Stimulated activated CD4-positive, alpha-beta T cell treated with anti-CD3 and anti-CD28 coated beads, Interleukin-4, amount 100 ng/mL, for 1 hour (primary cell): Measurements from ENCODE around the gene MAP3K3.

Source experiments
- DNase-seq: peaks from one replicate; pipeline ENCODE4 v3.0.0-alpha.2; 2020

MAP3K3 gene

DNA sequence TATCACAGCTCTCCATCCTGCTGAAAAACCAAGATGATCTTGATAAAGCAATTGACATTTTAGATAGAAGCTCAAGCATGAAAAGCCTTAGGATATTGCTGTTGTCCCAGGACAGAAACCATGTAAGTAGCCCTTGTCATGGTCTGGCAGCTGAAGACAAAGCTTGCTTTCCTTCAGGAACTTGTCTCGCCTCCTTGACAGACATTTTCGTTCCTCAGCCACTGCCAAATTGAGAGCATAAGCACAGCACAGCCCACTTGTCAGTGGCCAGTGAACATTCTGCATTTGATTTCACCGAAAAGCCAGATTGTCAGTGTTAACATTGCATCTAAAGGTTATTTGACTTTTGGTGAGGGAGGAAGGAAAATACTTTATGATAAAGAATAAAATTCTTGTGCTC is 35.6 kb downstream of the MAP3K3 start:
- DNase-seq, result no peak

- no peak for DNase-seq
Observed at GRCh38 chr17:63658366-63658765, 36.1 kb downstream of the MAP3K3 start.

DNA sequence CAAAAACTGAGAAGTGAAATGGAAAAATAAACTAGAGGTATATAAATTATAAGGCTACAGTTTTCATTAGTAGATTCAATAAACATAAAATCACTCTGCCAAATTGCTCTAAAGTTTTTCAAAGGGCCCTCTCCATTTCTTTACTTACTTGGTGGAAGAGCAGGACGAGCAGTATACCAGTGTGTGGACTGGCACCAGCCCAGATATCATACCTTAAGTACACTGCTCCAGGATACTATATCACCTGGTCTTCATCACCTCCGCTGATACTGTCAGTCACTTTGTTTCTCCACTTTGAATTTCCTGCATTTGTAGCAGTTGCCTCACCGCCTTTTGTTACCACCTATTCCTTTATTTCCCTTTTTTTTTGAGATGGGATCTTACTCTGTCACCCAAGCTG is 37.6 kb downstream of the MAP3K3 start:
- DNase-seq, result no peak

DNA sequence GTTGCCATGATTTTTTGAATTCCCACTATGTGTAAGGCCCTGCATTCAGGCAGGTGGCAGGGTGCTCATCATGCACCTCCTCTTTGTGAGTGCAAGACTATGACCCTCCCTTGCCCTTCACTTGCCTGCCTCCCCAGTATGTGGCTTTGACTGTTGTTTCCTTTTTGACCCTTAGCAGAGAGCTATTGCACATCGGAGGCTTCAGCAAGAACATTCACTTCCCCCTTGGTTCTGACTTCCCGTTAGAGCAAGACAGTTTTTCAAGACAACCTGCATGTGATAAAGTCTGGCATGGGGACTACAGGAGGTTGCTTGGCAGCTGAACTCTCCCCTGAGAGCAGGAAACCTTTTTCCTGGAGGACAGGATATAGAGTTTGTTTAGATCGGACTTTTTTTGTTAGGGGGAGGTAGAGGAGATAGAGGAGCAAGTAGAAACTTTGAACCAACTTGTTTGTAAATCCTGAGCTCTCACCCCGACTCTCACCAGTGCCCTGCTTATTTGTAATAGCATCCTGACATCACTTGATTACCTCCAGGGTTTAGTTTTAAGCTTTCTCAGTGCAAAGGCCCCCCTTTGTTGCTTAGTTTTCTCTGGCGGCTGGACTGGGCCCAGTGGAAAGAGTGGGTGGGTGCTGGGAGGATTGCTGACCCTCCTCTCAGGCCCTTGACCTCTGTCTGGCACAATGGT is 43.5 kb downstream of the MAP3K3 start:
- DNase-seq, result no peak

DNA sequence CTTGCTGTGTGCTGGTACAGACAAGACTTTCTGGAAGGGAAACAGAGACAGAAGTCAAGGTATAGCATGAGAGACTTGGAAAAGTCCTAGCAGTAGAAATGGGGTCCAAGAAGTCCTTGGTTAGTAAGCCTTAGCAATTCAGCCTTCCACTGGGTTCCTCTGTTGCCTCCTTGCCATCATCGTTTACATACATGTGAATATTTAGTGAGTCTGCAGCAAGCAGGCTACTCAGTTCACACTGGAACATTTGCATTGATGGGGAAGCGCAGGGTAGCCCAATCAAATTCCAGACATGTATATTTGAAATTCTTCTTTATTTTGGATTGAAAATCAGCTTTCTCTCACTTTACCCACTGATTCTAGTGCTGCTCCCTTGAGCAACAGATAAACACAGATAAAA is 50.6 kb downstream of the MAP3K3 start:
- DNase-seq, result no peak

GRCh38 chr17:63675231-63675606 is 53.0 kb downstream of the MAP3K3 start:
- no peak for DNase-seq

- no peak for DNase-seq
Observed at GRCh38 chr17:63675607-63676546, 53.7 kb downstream of the MAP3K3 start.

DNA sequence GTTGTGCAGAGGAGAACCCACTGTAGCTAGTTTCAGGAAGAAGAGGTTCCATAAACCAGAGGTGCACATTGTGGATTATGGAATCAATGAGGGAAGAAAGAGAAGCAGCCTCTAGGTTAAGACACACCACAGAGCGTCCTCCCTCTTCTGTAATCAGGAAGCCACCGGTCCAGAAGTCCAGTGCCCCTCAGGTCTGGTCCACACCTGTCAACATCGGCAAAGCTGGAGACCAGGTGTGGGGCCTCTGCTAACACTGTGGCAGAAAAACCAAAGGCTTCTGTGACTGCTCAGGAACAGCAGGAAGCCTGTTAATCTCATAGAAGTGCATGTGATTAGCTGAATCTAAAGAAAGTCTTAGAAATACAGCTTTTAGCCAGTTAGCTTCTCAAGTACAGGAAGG is 54.4 kb downstream of the MAP3K3 start:
- DNase-seq, result no peak

DNA sequence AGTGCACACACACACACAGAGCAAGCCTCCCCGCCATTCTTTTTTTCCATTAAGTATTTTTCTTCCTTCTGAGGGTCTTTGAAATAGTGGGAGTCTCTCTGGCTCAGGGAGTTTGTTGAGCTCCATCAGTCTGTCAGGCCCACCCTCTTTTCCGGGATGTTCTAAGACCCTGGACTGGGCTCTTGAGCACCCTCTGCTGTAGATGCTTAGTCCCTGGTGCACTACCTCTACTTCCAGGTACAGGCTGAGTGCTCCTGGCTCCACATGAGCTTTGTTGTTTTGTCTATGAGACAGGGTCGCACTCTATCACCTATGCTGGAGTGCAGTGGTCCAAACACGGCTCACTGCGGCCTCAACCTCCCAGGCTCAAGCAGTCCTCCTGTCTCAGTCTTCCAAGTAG is 57.0 kb downstream of the MAP3K3 start:
- DNase-seq, result no peak

DNA sequence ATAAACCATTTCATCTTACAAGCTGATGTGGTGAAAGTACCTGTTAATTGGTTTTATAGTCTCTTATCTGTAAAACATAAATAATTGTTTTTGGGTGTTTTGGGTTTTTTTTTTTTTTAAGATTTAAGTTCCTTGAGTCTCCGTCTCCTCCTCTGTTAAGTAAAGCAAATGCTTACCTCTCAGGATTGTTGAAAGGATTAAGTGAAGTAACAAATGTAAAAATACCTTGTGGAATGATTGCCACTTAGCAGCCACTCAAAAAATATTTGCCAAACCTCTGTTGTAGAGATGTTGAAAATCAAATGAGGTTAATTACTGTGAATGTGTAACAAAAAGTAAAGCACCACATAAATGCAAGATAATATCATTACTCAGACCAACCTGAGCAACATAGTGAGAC is 58.5 kb downstream of the MAP3K3 start:
- DNase-seq, result no peak

GRCh38 chr17:63681530-63681929 is 59.3 kb downstream of the MAP3K3 start:
- DNase-seq, result no peak

GRCh38 chr17:63682441-63682840 is 60.2 kb downstream of the MAP3K3 start:
- no peak for DNase-seq

DNA sequence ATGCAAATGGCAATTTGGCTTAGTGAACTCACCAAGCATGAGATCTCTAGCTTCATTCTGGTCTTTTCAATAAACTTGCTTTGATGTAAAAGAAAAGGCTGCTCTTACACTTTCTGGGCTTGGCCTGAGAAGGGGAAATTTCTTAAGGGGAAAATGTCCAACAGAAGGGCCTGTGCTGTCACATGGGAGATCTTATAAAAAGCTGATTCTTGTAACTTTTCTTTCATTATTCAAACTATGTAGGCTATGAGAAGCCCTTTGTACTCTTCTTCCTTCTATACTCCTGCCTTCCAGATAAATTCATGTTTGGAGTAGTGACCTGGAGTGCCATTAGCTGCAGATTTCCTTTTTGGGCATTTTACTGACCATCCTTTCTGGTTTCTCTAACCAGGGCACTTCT is 60.8 kb downstream of the MAP3K3 start:
- no peak for DNase-seq

GRCh38 chr17:63685041-63685440 is 62.8 kb downstream of the MAP3K3 start:
- no peak for DNase-seq

DNA sequence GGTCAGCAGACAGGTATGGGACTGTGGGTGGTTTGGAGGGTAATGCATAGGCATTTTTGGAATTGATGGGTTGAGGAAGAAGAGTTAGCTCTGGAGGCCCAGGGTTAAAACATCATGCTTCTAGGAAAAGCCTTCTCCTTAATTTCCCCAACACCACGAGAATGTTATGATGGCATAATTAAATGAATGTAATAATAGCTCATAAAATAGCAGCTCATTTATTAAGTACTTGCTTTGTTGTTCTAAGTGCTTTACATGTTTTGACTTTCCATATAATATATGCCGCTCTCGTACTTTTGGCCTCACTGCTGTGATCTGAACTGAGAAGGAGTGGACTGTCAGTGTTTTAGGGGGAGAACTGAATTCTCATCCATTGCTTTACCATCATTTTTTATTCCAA is 63.4 kb downstream of the MAP3K3 start:
- DNase-seq, result no peak

- DNase-seq, result no peak
Observed at GRCh38 chr17:63686138-63686685, 64.0 kb downstream of the MAP3K3 start.

DNA sequence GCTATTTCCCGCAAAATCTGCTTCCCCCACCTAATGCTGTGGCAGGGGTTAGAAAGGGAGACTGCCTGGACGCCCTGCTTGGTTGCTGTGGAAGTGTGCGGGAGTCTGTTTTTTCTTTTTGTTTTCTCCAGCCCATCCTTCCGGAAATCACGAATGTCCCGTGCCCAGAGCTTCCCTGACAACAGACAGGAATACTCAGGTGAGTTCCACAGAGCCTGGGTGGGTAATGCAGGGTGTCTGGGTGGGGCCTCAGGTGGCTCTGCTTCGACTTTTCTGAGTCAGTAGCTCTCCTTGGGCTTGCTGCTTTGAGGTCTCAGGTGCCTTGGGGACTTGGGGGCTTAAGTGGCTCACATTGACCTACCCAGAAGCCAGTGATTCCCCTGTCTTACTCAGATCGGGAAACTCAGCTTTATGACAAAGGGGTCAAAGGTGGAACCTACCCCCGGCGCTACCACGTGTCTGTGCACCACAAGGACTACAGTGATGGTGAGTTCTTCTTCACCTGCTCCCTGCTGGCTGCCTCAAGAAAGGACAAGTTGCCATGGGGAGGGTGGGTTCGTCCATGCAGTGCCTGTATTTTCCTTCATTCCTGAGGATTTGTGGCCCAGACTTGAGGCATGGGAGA is 66.3 kb downstream of the MAP3K3 start:
- no peak for DNase-seq

GRCh38 chr17:63689479-63689878 is 67.3 kb downstream of the MAP3K3 start:
- no peak for DNase-seq

- DNase-seq, result no peak
Observed at GRCh38 chr17:63692195-63692816, 70.1 kb downstream of the MAP3K3 start.

DNA sequence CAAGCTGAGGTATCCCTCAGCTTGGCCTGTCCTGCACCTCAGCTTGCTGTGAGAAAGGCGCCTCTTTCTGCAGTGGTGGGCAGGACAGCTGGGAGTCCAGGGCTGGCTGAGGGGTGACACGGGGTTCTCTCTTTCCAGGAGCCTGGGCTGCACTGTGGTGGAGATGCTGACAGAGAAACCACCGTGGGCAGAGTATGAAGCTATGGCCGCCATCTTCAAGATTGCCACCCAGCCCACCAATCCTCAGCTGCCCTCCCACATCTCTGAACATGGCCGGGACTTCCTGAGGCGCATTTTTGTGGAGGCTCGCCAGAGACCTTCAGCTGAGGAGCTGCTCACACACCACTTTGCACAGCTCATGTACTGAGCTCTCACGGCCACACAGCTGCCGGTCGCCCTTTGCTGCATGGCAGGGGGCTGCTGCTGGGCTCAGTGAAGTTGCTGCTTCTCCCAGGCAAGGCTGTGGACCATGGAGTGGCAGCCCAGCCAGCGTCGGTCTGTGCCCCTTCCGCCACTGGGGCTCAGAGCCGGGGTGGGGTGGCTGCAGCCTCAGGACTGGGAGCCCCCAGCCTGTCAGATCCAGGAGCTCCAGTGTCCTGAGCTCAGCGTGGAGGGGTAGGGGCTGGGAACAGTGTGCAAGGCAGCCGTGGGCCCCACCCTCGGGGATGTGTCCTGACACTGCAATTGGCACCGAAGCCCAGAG is 71.3 kb downstream of the MAP3K3 start:
- no peak for DNase-seq

- no peak for DNase-seq
Observed at GRCh38 chr17:63694229-63694949, 72.2 kb downstream of the MAP3K3 start.
